ENCODE results near the gene THSD4.

THSD4 gene

GRCh38 chr15:71458089-71458660, 342.9 kb downstream of the THSD4 start:
- TF ChIP-seq, protein P1, sequence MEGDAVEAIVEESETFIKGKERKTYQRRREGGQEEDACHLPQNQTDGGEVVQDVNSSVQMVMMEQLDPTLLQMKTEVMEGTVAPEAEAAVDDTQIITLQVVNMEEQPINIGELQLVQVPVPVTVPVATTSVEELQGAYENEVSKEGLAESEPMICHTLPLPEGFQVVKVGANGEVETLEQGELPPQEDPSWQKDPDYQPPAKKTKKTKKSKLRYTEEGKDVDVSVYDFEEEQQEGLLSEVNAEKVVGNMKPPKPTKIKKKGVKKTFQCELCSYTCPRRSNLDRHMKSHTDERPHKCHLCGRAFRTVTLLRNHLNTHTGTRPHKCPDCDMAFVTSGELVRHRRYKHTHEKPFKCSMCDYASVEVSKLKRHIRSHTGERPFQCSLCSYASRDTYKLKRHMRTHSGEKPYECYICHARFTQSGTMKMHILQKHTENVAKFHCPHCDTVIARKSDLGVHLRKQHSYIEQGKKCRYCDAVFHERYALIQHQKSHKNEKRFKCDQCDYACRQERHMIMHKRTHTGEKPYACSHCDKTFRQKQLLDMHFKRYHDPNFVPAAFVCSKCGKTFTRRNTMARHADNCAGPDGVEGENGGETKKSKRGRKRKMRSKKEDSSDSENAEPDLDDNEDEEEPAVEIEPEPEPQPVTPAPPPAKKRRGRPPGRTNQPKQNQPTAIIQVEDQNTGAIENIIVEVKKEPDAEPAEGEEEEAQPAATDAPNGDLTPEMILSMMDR (conservative IDR thresholded peaks at IDR 0.05; ENCODE audit: low read depth, low read length) = no peak
- Histone ChIP-seq H3K4me2 (no peak overlapping the region), H3K27me3 (ENCODE audit: insufficient read depth, low read depth) (no peaks in the 10 kb centered on the region), H3K27ac (no peak overlapping the region), H3K36me3 (ENCODE audit: insufficient read depth) (no peaks in the 10 kb centered on the region), H3K9ac (no peak overlapping the region), H3K4me1 (ENCODE audit: low read depth, poor library complexity, severe bottlenecking) (no peaks in the 10 kb centered on the region), H4K20me1 (ENCODE audit: insufficient read depth) (no peaks in the 10 kb centered on the region), H2AFZ (ENCODE audit: low read depth) (no peak overlapping the region), H3K79me2 (ENCODE audit: insufficient read depth, low read depth) (no peaks in the 10 kb centered on the region), H3K4me3 (IDR thresholded peaks at IDR 0.05; ENCODE audit: insufficient read depth, low read depth, low read length) (no peak overlapping the region)

DNA sequence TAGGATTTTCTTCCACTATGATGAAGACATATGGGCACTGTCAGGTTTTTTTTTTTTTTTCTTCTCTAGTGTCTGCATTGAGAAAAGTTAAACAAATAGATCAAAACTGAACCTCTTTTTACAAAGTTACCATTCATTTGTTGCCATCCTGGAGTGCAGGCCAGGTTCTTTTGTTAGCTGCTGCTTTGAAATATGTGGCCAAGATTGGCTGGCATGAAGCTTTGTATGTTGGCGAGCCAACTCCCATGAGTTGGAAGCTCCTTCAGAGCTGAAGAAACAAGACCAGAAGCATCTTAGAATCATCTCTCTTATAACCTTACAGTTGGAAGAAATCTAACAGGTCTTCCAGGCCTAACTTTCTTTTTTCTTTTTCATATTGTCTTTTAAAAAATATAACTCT, 346.5 kb downstream of the THSD4 start:
- Histone ChIP-seq H3K4me1 (ENCODE audit: low read depth, poor library complexity, severe bottlenecking) (no peaks in the 10 kb centered on the region), H2AFZ (ENCODE audit: low read depth) (no peak overlapping the region), H3K36me3 (ENCODE audit: insufficient read depth) (no peaks in the 10 kb centered on the region), H3K9ac (no peak overlapping the region), H3K79me2 (ENCODE audit: insufficient read depth, low read depth) (no peaks in the 10 kb centered on the region), H3K27me3 (ENCODE audit: insufficient read depth, low read depth) (no peaks in the 10 kb centered on the region), H3K4me3 (IDR thresholded peaks at IDR 0.05; ENCODE audit: insufficient read depth, low read depth, low read length) (no peak overlapping the region), H3K27ac (no peak overlapping the region), H4K20me1 (ENCODE audit: insufficient read depth) (no peaks in the 10 kb centered on the region), H3K4me2 (no peak overlapping the region)
- TF ChIP-seq, protein P1 (conservative IDR thresholded peaks at IDR 0.05; ENCODE audit: low read depth, low read length) = no peak

- no peaks in the 10 kb centered on the region for H3K79me2 ChIP-seq (ENCODE audit: insufficient read depth, low read depth)
- no peaks in the 10 kb centered on the region for H4K20me1 ChIP-seq (ENCODE audit: insufficient read depth)
- H2AFZ ChIP-seq (ENCODE audit: low read depth) = no peak overlapping the region
- no peaks in the 10 kb centered on the region for H3K36me3 ChIP-seq (ENCODE audit: insufficient read depth)
- H3K4me1 ChIP-seq (ENCODE audit: low read depth, poor library complexity, severe bottlenecking) = no peaks in the 10 kb centered on the region
- no peaks in the 10 kb centered on the region for H3K27me3 ChIP-seq (ENCODE audit: insufficient read depth, low read depth)
- no peak overlapping the region for H3K4me3 ChIP-seq (IDR thresholded peaks at IDR 0.05; ENCODE audit: insufficient read depth, low read depth, low read length)
- H3K27ac ChIP-seq = no peak overlapping the region
- TF ChIP-seq, protein P1 (conservative IDR thresholded peaks at IDR 0.05; ENCODE audit: low read depth, low read length) = no peak
- no peak overlapping the region for H3K4me2 ChIP-seq
- no peak overlapping the region for H3K9ac ChIP-seq
These were observed 347.4 kb downstream of the THSD4 start for GRCh38 chr15:71462638-71463037.

DNA sequence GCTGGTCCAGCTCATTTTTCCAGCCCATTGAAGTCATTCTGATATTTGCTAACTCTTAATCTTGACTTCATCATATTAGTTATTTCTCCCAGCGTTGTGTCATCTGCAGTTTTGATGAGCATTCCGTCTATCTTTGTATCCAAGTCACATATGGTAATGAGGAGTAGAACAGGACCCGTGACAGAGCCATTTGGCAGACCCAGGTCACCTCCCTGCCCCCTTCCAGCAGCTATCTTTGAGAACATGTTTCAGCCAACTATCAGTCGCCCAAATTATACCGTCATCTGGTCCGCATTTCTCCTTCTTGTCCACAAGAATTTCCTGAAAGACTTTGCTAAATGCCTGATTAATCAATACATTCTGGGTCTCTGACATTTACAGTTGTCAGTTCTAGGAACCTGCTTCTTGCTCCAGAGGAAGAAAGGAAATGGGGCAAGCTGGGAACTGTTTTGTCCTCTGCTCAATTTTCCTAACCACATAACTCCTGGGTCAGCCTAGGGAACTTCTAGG, 347.9 kb downstream of the THSD4 start:
- Histone ChIP-seq H4K20me1 (ENCODE audit: insufficient read depth) (no peaks in the 10 kb centered on the region), H3K27ac (no peak overlapping the region), H3K27me3 (ENCODE audit: insufficient read depth, low read depth) (no peaks in the 10 kb centered on the region), H3K79me2 (ENCODE audit: insufficient read depth, low read depth) (no peaks in the 10 kb centered on the region), H3K4me3 (IDR thresholded peaks at IDR 0.05; ENCODE audit: insufficient read depth, low read depth, low read length) (no peak overlapping the region), H3K36me3 (ENCODE audit: insufficient read depth) (no peaks in the 10 kb centered on the region), H3K4me1 (ENCODE audit: low read depth, poor library complexity, severe bottlenecking) (no peaks in the 10 kb centered on the region), H3K4me2 (no peak overlapping the region), H2AFZ (ENCODE audit: low read depth) (no peak overlapping the region), H3K9ac (no peak overlapping the region)
- TF ChIP-seq, protein P1 (conservative IDR thresholded peaks at IDR 0.05; ENCODE audit: low read depth, low read length) = no peak
